HG02840 (cell line): ENCODE measurements around the gene CPT1B.

Experiments
- ATAC-seq: cut with Tn5 transposase; IDR thresholded peaks from one replicate; pipeline ENCODE4 v1.9.1; 2021; ENCODE audit warnings: mild to moderate bottlenecking, moderate library complexity, moderate number of reproducible peaks; ENCODE audit not compliant: unreplicated experiment, low FRiP score

The CPT1B gene

DNA sequence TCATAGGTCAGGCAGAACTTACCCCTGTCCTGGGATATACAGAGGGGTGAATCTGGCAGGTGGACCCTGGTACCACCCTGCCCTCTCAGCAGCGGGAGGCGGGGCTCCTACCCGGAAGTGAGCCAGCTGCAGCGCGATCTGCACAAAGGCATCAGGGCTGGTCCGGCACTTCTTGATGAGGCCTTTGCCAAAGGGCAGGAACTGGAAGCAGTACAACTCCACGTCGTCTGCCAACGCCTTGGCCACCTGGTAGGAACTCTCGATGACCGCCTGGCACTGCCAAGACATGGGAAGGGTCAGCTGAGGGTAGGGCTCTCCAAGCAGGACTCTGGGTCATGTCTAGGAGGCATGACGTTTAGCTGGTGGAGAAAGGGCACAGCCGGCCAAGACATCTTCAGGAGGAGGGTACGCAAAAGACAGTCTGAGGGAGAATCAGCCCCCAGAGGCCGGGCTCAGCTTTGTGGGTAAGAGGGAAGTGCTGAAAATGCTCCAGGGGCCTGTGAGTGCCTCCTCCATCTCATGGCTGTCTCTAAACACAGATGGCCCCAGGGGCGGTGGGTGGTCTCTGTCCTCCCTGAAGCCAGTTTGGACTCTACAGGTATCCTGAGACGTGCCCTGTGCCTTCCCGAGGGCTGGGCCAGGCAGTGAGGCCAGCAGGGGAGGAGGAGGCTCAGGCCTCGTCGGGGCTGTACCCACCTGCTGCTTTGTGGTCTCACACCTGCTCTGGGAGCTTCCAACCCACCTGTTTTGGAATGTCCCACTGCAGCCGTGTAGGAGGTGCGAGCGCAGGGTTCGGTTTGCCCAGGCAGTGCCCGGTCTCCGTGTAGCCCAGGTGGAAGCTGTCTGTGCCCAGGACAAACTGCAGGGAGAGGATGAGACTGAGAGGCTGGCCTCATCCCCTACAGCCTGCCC, 6.7 kb downstream of the CPT1B start:
- ATAC-seq, result no peak

- ATAC-seq, result no peak
Observed at GRCh38 chr22:50570861-50571260, 7.4 kb downstream of the CPT1B start.

DNA sequence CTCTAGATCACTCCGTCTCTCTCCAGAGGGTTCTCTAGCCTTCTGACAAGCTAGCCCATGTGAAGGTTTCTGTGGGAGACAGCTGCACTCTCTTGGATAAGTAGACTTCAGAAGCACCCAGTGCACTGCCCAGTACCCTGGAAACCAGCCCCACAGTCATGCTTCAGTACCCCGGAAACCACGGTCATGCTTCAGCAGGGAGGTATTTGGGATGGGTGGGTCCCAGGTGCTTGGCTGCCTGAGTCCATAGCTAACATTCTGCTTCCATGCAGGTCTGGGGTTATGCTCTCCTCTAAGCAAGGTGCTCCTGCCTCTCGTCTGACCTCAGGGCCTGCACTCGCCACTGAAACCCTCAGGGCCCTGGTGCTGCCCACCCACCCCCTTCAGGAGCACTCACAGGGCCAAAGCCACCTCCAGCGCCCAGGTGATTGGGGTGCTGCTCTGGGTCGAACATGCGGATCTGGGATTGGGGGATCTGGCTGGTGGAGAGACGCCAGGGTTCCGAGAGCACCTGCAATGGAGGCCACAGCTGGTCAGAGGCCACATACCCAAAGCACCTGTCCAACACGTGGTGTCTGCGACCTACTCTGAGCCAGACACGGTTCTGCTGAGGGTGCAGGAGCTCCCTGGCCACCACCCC, 8.2 kb downstream of the CPT1B start:
- ATAC-seq, result no peak

GRCh38 chr22:50569041-50569459, 9.2 kb downstream of the CPT1B start:
- ATAC-seq, result no peak

DNA sequence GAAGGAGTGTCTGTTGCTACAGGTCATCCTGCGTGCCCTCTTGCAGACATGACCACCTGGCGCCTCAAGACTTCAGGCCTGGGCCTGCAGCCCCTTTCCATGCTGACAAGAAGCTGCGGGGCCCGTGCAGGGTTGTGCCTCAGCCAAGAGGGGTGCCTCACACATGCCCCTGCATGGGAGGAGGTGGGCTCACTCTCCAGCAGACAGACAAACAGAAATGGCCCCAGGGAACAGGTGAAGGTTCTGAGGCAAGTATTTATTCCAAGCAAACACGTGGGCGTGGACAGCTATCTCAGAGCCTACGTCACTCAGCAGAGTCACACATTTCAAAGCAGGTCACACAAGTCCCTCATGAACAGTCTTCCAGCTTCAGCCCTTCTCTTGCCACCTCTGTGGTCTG, 9.6 kb downstream of the CPT1B start:
- ATAC-seq, result no peak

DNA sequence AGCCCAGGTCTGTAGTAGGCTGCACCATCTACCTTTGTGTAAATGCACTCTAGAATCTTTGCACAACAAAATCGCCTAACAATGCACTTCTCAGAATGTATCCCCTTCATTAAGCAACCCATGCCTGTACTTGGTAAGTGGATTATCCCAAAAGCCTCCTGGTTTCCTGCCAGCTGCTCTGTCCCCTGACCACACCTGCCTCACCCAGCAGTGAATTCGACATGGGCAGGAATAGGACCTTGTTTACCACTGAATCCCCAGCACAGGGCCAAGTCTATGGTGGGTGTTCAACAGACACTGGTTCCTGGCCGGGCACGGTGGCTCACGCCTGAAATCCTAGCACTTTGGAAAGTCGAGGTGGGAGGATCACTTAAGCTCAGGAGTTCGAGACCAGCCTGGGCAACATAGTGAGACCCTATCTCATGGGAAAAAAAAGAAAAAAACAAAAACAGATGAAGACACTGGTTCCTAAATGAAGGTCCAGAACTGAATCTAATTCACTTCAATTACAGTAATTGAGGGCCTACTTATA, 10.4 kb downstream of the CPT1B start:
- ATAC-seq, result no peak

DNA sequence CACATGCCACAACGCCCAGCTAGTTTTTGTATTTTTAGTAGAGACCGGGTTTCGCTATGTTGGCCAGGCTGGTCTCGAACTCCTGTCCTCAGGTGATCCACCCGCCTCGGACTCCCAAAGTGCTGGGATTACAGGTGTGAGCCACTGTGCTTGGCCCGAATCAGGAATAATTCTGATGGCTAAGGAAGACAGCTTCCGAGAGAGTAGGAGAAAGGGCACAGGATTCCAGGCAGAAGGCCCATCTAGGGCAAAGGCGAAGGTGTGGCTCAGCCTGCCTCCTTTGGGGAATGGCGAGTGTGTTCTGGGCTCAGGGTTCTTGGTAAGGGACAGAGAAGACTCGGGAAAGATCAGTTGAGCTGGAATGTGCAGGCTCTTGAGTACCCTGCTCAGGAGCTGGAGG, 13.9 kb downstream of the CPT1B start:
- no peak for ATAC-seq

- no peak for ATAC-seq
Observed at GRCh38 chr22:50563413-50564160, 14.6 kb downstream of the CPT1B start.

- ATAC-seq, result peak; percentile 96
Observed at GRCh38 chr22:50562523-50563412, 15.5 kb downstream of the CPT1B start, which contains the start of gene SYCE3. SYCE3 (minus strand) TSS chr22:50562919; CDS start chr22:50556405, 6,514 bp downstream.

- no peak for ATAC-seq
Observed at GRCh38 chr22:50561401-50562358, 16.5 kb downstream of the CPT1B start.

GRCh38 chr22:50560034-50560433, 18.2 kb downstream of the CPT1B start:
- ATAC-seq, result no peak

DNA sequence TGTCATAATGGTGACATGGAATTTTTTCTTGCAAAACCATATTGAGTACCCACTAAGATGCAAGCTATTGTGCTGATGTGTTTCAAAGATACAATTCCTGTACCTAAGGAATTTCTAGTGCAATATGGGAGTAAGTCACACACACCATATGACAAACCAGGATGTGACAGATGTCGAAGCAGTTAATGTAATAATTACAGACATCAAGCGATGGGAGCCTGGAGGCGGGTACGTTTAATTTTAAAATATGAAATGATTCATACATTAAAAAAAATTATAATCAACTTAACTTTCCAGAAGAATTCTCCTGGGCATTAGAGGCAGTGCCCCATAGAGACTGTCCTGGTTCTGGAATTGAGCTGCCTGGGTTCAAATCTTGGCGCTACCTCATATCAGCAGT, 21.5 kb downstream of the CPT1B start:
- no peak for ATAC-seq

GRCh38 chr22:50553310-50553709, 24.9 kb downstream of the CPT1B start:
- ATAC-seq, result no peak

- no peak for ATAC-seq
Observed at GRCh38 chr22:50551160-50551752, 27.0 kb downstream of the CPT1B start.

- no peak for ATAC-seq
Observed at GRCh38 chr22:50550395-50550794, 27.8 kb downstream of the CPT1B start.

- ATAC-seq, result no peak
Observed at GRCh38 chr22:50548921-50549790, 29.1 kb downstream of the CPT1B start.
